Measurements from ENCODE around the gene SLC12A2.

- no peak for TF ChIP-seq POLR2AphosphoS5 (IDR thresholded peaks at IDR 0.05; ENCODE audit: low read depth, low read length)
- TF ChIP-seq POLR2A (IDR thresholded peaks at IDR 0.05; ENCODE audit: low read depth, low read length) = no peak
- TF ChIP-seq TAF1 (IDR thresholded peaks at IDR 0.05; ENCODE audit: low read depth, low read length) = no peak
Observed at GRCh38 chr5:128053291-128053954, 30.1 kb upstream of the SLC12A2 start.

Data from GM12891 (cell line).